ENCODE measurements around the gene SEZ6L.

DNA sequence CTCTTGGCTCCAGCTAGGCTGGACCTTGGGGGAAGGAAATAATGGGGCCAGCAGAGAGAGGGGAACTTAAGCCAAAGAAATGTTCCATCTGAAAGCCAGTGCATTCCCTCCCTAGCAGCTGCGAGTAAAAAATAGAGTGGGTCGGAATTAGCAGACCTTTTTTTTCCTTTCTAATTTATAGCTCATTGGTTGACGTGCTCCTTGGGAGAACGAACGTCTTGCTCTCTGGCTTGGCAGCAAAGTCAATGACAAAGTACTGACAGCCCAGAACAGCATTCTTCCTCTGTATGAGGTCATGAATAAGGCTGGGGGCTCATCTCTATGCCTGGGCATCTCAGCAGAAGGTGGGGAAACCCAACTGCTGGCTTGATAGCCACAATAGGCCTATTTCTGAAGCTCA lies 65.0 kb downstream of the SEZ6L start:
- TF ChIP-seq FOXP2 (optimal IDR thresholded peaks at IDR 0.05; ENCODE audit: control extremely low read depth, extremely low read length, insufficient read depth), result no peak
- no peak for TF ChIP-seq POLR2AphosphoS5 (IDR thresholded peaks at IDR 0.05; ENCODE audit: borderline replicate concordance, low read depth, low read length)
